Measurements from ENCODE around the gene LTB4R. TPM values are rescaled to one million over a fixed set of nuclear protein-coding genes. Genes with fewer than 3 reads are reported as not detected.

Gene LTB4R
- total RNA-seq, 2 donors from 2014 or later: 8.9 to 13.1 TPM

DNA sequence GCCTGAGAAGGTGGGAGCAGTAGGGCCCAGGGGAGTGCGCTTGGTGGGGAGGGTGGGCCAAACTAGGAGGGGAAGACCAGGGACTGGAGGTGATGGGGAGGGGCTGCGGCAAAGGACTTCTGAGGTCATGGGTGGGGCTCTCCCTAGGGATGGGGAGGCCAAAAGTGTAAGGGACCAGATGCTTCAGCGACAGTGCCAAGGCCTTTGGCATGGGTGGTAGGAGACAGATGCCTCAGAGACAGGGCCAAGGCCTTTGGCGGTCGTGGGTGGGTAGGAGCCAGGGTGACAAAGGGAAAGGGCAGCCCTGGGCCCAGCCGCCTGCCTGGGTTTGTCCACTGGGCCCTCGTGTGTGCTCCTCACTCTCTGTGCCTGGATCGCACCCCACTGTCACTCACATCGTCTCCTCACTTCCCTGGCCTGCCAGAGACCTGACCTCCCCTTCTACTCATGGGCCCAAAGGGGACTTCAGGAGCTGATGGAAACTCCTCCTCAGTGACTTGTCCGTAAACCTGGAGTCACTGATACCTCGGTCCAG, 26.7 kb upstream of the LTB4R start:
- H3K9me3 ChIP-seq: no peaks in the 10 kb centered on the region
- no peak overlapping the region for H3K27ac ChIP-seq
- no peak overlapping the region for H3K4me3 ChIP-seq
- H3K27me3 ChIP-seq (replicated peaks; ENCODE audit: insufficient read depth): no peaks in the 10 kb centered on the region
- ATAC-seq (ENCODE audit: insufficient number of reproducible peaks, low FRiP score, low read depth) (no peak), DNase-seq (ENCODE audit: low spot score) (no peak)
- TF ChIP-seq CTCF (IDR thresholded peaks at IDR 0.05): no peak
- peaks cover 4% of the 10 kb centered on the region for H3K36me3 ChIP-seq
- no peaks in the 10 kb centered on the region for H3K4me1 ChIP-seq (ENCODE audit: control insufficient read depth in 1 of 2, low read depth in 2 of 2)

DNA sequence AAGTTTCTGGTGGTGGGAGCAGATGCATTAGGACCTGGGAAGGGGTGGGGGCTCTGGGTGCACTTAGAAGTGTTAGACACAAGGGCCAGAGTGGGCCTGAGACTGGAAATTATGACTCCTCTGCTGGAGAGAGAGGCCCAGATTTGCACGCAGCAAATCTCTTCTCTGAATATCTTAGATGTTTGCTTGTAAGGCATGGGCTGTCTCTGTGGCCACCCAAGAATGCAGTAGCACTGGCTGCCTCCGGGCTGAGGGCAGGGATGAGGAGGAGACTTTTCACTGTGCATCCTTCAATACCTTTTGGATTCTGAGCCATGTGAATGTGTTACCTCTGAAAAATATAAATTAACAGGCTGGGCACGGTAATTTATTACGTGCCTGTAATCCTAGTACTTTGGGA, 26.0 kb upstream of the LTB4R start:
- H3K4me1 ChIP-seq (ENCODE audit: control insufficient read depth in 1 of 2, low read depth in 2 of 2): no peaks in the 10 kb centered on the region
- ATAC-seq (ENCODE audit: insufficient number of reproducible peaks, low FRiP score, low read depth) (no peak), DNase-seq (ENCODE audit: low spot score) (no peak)
- H3K27me3 ChIP-seq (replicated peaks; ENCODE audit: insufficient read depth): no peaks in the 10 kb centered on the region
- peaks cover 10% of the 10 kb centered on the region for H3K36me3 ChIP-seq
- no peak overlapping the region for H3K27ac ChIP-seq
- no peaks in the 10 kb centered on the region for H3K9me3 ChIP-seq
- TF ChIP-seq CTCF (IDR thresholded peaks at IDR 0.05): no peak
- no peak overlapping the region for H3K4me3 ChIP-seq

GRCh38 chr14:24286996-24287395, 24.3 kb upstream of the LTB4R start:
- no peak for DNase-seq (ENCODE audit: low spot score)
- H3K4me3 ChIP-seq: no peak overlapping the region
- no peaks in the 10 kb centered on the region for H3K27me3 ChIP-seq (replicated peaks; ENCODE audit: insufficient read depth)
- peaks cover 26% of the 10 kb centered on the region for H3K36me3 ChIP-seq
- no peak overlapping the region for H3K27ac ChIP-seq
- no peaks in the 10 kb centered on the region for H3K9me3 ChIP-seq
- H3K4me1 ChIP-seq (ENCODE audit: control insufficient read depth in 1 of 2, low read depth in 2 of 2): no peaks in the 10 kb centered on the region
- no peak for ATAC-seq (ENCODE audit: insufficient number of reproducible peaks, low FRiP score, low read depth)
- no peak for TF ChIP-seq CTCF (IDR thresholded peaks at IDR 0.05)

DNA sequence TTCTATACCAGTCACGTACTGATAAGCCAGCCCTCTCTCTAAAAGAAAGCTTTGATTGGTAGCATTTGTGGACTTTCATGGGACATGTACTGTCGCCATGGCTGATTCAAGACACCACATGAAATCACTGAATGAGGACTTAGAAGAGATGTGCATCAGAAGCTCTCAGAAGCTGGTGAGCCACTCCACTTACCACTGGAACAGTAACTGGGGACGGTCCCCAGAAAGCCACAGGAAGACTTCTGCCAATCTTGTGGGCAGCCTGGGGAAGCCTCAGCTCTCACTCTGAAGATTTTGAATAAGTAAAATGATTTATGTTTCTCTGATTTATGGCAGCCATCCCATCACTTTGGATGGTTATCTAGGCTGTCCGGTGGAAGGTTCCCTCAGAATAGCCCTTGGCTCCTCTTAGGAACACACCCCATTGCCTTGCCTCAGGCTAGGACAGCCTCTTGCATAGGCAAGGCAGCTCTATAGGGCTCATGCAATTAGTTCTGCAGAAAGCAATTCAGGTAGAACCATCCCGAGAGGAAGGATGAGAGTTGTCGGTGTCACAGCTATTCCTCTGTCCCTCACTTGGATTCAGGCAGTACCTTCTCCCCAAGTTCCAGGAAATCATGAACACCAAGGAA, 21.5 kb upstream of the LTB4R start:
- Histone ChIP-seq H3K4me1 (ENCODE audit: control insufficient read depth in 1 of 2, low read depth in 2 of 2) (no peaks in the 10 kb centered on the region), H3K36me3 (peaks cover 33% of the 10 kb centered on the region)
- ATAC-seq (ENCODE audit: insufficient number of reproducible peaks, low FRiP score, low read depth): no peak

DNA sequence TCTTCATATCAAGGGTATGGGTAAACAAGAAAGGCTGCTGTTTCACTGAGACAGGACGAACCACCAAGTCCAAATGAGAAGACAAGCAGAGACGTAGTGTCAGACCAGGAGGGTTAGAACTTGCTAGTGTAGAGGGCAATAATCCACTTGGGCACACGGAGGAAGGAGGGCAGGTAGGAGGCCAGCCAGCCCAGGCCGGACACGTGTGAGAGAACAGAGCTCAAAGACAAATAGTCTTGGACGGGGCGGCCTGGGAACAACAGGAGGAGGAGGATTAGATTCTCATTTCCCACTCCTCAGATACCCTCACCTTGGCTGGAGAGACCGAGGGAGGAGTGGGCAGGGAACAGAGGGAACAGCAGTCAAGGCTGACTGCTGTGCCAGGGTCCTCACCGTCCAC, 20.6 kb upstream of the LTB4R start:
- Histone ChIP-seq H3K4me1 (ENCODE audit: control insufficient read depth in 1 of 2, low read depth in 2 of 2) (no peaks in the 10 kb centered on the region), H3K9me3 (no peaks in the 10 kb centered on the region), H3K36me3 (peaks cover 35% of the 10 kb centered on the region), H3K27me3 (replicated peaks; ENCODE audit: insufficient read depth) (no peaks in the 10 kb centered on the region), H3K4me3 (no peak overlapping the region), H3K27ac (no peak overlapping the region)
- DNase-seq (ENCODE audit: low spot score) (no peak), ATAC-seq (ENCODE audit: insufficient number of reproducible peaks, low FRiP score, low read depth) (no peak)
- no peak for TF ChIP-seq CTCF (IDR thresholded peaks at IDR 0.05)

More for the DNA sequence above, 21.5 kb upstream of the LTB4R start:
- no peaks in the 10 kb centered on the region for H3K9me3 ChIP-seq
- no peak overlapping the region for H3K27ac ChIP-seq
- no peak for DNase-seq (ENCODE audit: low spot score)
- H3K4me3 ChIP-seq: no peak overlapping the region
- no peak for TF ChIP-seq CTCF (IDR thresholded peaks at IDR 0.05)
- no peaks in the 10 kb centered on the region for H3K27me3 ChIP-seq (replicated peaks; ENCODE audit: insufficient read depth)
